GM18868 (cell line): Measurements from ENCODE around the gene CFL1.

ENCODE experiments used
- ATAC-seq: cut with Tn5 transposase; IDR thresholded peaks from one replicate; pipeline ENCODE4 v1.9.1; 2021; ENCODE audit warnings: mild to moderate bottlenecking, moderate library complexity; ENCODE audit not compliant: unreplicated experiment

CFL1 gene

DNA sequence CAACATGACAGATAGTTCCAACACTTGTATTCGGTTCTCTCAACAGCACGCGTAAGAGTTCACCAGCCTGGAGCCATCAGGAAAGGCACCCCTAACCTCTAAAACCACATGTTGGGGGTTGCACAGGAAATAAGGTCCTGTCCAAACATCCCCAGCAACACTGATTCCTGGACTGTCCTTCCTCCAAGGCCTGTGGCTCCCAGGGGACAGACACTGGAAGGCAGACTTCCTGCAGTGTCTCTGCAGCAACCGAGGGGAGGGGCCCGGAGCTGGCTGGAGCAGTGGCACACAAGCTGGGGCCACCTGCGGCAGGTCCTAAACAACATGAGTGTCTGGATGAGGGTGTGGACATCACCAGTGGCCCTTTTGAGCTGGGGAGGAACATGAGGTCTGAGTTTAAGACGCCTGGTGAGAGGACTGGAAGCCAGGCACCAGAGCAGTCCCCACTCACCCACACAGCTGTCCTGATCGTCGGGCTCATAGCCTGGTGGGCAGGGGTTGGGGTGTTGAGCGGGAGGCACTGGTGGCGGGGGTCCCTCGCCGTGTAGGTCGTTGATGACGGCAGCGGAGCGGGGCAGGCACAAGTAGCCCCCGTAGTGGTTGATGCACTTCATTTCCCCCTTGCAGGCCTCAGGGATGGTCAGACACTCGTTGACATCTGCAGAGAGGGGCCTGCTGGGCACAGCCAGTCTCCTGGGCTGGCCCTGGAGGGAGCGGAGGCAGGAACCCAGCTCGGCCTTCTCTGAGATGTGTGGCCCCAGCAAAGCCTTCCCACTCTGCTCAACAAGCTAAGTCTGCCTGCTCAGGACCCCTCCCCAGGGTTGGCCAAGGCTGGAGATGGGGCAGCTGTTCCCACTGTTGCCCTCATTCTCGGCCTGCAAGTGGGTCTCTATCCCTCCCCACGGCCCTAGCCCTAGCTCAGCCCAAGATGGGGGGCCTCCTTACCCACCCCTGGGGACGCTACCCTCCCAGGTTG lies 13.0 kb upstream of the CFL1 start:
- ATAC-seq: no peak

DNA sequence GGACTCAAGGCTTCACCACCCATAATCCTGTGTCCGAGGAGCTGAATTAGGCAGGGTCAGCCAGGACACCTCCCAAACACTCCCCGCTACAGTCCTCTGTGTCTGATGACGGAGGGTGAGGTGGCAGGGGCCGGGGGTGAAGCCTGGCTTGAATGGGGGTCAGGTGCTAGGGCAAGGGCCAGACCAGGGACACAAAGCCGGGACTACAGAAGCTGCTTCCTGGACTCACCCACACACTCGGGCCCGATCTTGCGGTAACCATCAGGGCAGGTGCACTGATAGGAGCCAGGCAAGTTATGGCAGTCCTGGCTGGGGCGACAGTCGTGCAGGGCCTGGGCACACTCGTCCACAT lies 12.3 kb upstream of the CFL1 start:
- ATAC-seq: no peak

DNA sequence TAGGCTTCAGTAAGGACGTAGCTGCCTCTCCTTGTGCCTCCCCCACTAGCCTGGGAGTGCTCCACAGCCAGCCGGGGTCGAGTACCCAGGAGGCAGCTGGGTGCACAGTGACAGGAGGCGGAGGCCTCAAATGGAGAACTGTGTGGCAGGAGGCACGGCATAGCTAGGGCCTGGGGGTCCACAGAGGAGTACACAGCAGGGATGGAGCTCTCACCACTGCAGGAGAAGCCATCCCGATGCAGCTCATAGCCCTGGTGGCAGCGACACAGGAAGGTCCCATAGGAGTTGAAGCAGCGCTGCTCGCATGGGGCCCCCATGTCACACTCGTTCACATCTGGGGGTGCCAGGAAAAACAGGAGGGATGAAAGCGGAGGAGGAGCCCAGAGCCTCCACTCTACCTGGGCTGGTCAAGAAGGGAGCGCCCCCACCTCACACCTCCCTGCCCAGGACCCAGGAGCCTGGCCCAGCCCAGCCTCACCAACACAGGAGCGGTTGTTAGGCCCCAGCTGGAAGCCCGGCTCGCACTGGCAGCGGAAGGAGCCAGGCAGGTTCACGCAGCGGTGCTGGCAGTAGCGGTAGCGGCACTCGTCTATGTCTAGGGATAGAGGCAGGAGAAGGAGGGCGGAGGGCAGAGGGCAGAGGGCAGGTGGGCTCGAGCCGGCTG lies 11.8 kb upstream of the CFL1 start:
- no peak for ATAC-seq

DNA sequence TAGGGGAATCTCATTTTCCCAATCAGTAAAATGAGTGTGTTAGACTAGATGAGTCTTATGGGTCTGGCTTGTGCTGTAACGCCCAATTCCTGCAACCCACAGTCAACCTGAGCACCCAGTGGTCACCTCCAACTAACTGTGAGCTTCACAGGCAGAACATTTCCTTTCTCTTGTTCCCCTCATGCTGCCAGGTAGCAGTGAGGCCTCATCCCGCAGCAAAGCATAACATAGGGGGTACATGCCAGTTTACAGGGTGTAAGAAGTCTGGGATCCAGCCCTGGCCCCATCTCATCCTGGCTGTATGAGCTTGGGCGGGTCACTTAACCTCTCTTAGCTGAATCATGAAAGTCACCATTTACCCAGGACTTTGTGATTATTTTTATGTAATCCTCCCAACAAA lies 10.9 kb upstream of the CFL1 start:
- ATAC-seq: no peak

DNA sequence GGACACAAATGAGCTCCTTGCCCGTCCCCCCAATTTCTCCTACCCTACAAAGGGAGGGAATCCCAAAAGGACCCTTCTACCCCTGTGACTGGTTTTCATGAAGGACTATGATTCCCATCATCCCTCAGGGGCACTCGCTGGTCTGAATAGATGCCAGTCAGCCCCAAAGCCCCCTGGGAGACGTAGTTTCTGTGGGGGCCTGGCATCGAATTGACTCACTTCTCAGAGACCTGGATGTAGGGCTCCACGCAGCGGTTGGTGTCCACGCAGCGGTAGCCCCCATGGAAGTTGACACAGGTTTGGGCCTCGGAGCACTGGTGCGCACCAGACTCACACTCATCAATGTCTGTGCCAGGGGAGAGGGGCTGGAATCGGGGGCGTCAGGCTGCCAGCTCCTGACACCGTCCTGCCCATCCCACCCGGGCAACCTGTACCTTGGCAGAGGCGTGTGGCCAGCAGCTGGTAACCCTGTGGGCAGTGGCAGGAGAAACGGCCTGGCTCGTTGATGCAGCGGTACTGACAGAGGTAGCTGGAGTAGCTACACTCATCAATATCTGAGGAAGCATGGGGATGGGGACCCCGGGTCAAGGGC lies 10.2 kb upstream of the CFL1 start:
- no peak for ATAC-seq

DNA sequence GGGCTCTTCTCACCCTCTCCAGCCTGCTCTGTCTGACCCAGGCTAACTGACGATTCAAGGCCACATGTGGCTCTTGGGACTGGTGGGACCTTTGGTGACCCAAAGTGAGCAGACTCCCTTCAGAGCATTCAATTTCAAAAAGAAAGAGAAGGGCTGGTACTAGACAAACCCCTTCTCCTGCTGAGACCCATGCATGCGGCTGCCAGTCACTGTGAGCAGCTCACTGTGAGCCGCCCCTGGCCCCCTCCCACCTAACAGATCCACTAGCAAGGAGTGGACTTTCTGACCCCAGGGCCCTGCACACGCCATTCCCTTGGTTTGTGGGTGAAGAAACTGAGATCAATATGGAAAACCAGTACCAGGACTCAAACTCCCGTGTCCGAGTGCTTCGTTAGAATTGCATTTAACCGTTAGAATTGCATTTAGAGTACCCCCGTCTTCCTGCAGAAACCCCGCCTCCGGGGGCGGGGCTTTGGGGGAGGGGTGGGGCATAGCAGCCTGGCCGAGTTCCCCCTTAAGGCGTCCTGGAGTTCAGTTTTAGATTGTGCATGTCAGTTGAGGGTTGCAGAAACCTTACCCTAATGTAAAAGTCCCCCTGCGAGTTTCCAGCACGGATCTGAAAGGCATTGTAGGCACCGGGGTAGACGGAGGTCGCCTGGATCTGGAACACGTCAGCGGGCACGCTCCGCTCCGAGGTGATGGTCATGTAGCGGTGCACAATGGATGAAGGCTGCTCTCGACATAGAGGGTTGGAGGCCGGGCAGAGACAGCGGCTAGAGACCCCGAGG lies 9.5 kb upstream of the CFL1 start:
- ATAC-seq: no peak

DNA sequence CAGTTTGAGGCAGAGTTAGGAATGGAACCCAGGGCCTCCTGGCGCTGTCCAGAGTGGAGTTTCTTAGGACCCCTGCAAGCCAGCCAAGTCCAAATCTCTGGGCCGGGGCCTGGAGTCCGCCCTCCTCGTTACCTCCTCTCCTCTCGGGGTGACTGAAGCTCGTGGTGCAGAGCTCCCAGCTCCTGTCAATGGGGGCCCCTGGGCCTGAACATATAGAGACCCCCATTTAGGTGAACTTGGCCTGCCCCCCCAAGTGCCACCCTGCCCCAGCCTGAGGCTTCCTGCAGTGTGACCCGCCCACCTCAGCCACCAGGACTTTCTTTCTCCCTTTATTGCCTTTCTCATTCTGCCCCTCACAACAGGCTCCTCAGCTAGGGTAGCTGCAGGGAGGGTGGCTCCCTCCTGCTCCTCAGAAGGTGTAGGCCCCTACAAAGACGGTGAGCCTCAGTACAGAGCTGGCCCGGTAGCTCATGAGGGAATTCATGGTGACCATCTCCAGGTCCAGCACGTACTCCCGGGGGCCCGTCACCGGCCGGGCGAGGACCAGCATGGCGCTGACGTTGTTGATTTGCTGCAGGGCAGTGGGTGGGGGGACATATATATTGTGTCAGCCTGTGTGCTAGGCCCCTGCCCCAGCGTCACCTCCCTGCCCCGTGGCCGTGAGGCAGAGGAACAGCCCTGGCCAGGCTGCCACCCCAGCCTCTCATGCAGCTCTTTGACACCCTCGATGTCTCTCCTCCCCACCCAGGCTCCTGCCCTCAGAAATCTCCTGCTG lies 8.7 kb upstream of the CFL1 start:
- no peak for ATAC-seq

DNA sequence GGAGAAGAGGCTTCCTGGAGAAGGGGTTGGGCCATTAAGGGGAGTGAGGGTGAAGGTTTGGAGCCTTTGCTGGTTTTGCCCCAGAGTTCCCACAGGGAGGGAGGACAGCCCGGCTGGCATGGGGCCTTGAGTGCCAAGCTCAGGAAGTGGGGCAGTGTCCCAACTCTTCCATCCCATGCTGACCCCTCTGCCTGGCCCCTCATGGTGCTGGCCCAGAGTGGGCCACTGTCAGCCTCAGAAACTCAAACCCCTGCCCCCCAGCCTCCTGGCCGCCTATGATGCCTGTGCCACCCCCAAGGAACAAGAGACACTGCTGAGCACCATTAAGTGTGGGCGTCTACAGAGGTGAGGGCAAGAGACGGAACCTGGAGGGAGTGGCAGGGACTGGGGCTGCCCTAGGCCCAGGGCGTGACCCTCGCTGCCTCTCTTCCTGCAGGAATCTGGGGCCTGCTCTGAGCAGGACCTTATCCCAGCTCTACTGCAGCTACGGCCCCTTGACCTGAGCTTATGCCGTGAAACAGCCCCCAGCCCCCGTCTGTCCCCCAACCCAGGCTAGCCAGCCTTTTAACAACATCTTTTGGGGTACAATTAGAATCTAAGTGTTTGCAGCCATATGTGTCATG lies 7.7 kb upstream of the CFL1 start:
- ATAC-seq: no peak

DNA sequence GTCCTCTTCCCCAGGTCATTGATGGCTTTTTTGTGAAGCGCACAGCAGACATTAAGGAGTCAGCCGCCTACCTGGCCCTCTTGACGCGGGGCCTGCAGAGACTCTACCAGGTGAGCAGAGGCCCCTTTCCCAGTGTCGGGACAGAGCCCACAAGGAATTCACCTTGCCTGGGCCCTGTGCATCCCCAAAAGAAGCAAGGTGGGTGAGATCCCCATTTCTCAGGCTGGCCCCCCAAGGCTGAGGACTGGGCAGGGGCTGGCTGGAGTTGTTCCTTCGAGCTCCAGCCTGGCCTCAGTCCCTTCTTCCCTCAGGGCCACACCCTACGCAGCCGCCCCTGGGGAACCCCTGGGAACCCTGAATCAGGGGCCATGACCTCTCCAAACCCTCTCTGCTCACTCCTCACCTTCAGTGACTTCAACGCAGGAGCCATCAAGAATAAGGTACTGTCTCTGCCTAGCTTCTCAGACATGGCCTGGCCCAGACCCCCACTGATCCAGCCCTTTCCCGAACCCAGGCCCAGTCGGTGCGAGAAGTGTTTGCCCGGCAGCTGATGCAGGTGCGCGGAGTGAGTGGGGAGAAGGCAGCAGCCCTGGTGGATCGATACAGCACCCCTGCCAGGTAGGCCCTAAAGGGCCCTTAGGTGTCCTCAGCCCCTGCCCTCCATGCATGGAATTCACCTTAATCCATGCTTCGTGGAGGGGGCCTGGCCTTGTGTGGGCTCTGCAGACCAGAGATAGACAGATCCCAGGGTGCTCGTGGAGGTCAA lies 6.9 kb upstream of the CFL1 start:
- ATAC-seq: no peak

DNA sequence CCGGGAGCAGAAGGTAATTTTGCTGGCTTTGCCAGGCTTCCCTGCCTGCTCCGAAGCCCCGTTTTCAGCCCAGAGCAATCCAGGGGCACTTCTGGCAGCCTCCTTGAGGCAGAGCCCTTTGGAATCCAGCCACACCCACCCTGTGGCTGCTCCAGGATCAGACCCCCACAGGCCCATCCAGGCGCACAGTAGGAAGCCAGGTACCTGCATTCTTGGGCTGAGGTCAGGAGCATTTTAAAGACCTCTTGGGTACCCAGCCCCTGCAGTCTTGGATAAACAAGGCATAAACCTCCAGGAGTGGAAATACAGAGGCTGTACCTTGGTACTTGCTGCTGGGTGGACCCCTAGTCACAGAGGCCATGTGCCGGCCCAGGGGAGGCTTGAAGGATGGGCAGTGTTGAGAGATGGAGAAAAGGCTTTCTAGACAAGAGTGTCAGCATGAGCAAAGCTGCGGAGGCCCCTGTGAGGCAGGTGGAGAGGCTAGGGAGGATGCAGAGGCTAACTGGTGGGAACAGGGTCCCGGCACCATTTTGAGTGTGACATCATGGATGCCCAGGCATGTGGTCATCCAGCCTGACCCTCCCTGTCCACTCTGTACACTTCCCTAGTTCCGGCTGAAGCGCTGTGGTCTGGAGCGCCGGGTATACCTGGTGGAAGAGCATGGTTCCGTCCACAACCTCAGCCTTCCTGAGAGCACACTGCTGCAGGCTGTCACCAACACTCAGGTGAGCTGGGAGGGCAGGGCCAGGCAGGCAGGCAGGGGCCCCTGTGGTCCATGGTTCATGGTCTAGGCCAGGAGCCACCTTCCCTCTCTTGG lies 6.1 kb upstream of the CFL1 start:
- ATAC-seq: no peak

DNA sequence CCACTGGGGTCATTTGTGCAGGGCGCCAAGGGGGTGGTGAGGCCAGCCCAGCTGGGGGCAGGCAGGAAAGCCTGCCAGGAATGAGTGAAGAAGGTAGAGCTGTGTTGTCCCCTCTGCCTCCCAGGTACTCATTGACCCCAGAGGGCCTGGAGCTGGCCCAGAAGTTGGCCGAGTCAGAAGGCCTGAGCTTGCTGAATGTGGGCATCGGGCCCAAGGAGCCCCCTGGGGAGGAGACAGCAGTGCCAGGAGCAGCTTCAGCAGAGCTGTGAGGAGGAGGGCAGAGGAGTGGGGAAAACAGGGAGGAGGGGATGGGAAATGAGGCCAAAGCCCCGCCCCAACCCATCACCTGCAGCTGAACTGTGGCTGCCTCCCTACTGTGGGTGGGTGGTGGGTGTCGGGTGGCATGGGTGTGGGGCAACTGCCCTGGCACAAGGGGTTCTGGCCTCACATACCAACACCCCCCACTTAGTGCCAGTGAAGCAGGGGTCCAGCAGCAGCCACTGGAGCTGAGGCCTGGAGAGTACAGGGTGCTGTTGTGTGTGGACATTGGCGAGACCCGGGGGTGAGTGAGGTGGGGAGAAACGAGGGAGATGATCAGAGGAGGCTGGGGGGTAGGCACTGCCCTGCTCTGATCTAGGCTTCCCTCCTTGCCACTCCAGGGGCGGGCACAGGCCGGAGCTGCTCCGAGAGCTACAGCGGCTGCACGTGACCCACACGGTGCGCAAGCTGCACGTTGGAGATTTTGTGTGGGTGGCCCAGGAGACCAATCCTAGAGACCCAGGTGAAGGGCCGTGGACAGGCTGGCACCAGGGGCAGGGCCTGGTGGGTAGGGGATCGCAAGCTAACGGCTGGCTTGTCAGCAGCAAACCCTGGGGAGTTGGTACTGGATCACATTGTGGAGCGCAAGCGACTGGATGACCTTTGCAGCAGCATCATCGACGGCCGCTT lies 5.2 kb upstream of the CFL1 start:
- ATAC-seq: no peak

DNA sequence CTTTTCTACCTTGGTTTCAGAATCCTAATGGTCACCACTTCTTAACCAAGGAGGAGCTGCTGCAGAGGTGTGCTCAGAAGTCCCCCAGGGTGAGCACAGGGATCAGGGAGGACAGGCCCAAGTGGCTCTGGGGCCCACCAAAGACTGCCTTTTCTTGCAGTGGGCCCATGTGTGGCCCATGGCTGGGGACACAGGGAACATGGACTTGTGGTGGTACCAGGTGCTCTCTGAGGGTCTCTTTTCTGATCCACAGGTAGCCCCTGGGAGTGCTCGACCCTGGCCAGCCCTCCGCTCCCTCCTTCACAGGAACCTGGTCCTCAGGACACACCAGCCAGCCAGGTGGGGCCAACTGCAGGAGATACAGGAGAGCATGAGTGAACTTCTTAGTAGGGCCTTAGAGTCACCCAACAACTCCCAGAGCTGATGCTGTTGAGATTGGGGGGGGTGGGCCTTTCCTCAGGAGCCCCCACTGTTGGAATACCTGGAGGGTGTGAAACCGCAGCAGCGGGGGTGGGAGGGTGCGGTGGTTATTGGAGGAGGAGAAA lies 4.3 kb upstream of the CFL1 start:
- no peak for ATAC-seq

DNA sequence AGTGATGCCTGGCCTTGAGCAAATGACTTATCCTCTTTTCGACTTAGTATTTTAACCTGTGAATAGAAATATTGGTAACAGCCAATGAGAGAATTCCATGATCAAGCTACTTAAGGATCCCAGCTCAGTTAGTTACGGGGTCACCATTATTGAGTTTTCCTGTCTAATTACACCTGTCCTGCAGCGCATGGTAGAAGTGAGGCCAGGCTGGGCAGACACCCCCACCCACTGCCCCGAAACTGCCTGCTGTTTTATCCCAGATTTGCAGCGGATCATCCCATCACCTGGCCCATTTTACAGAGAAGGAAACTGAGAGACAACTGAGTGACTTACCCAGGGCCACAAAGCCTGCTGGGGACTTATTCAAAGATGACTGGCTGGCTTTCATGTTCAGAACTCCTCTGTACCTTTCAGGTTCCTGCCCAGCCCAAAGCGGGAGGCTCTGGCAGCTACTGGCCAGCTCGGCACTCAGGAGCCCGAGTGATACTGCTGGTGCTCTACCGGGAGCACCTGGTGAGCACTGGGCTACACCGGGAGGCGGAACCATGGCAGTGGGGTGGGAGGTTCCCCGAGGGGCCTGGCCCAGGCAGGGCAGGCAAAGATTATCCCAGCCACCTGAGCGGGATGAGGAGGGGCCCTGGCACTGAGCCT lies 3.7 kb upstream of the CFL1 start:
- no peak for ATAC-seq

DNA sequence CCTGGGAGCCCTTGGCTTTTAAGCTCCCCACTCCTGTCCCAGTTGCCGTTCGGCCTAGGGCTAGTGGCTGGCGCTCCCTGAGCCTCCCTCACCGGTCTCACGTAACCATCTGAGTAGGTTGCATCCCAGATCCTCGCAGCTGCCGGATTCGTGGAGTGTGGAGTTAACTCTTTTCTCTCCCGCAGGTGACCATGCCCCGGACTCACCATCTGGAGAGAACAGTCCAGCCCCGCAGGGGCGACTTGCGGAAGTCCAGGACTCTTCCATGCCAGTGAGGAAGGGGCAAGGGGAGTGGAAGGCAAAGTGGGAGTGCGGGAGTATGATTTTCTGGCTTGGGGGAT lies 3.2 kb upstream of the CFL1 start:
- ATAC-seq: no peak

DNA sequence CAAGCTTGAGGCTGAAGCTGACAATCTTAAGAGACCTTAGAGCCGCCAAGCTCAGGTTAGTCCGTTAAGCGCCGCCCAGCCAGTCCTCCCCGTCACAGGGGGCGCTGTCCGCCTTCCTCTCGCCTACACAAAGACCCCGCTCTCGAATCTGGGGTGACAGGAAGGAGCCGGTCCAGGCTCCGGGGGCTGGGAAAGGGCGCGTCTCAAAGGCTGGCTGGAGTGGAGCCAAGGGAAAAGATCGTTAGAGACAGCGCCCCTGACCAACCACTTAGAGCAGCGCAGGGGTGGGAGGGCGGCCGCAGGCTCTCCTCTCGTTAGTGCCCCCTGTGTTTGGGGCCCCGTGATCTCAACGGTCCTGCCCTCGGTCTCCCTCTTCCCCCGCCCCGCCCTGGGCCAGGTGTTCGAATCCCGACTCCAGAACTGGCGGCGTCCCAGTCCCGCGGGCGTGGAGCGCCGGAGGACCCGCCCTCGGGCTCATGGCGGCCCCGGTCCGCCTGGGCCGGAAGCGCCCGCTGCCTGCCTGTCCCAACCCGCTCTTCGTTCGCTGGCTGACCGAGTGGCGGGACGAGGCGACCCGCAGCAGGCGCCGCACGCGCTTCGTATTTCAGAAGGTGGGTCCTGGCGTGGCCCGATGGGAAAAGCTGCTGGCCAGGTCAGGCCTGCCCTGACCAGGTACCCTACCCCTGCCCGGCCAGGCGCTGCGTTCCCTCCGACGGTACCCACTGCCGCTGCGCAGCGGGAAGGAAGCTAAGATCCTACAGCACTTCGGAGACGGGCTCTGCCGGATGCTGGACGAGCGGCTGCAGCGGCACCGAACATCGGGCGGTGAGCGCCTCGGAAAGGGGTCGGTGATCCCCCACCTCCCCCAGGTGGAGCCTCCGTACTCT lies 2.5 kb upstream of the CFL1 start, which contains the start of gene MUS81:
MUS81 (plus strand) TSS at position 156 of the 887 bp plus-strand sequence; CDS start at position 477, 321 bp downstream.
- ATAC-seq: no peak
